Renal cortex interstitium (tissue), 11 donors: ENCODE results near the gene TNFRSF13B. TPM values are rescaled to one million over a fixed set of nuclear protein-coding genes. Genes with fewer than 3 reads are reported as not detected.
"Not testable (repeated sequence)": the region's sequence is repeated elsewhere in the genome, so short reads cannot be mapped to it uniquely, and the experiment has no call there.

Source experiments
- DNase-seq, 11 donors: peaks; one replicate each; pipeline ENCODE4 v3.0.0-alpha.2; 2013; ENCODE audit warnings: low read depth in 9 of 11, low spot score in 4 of 11; ENCODE audit errors: extremely low read depth in 1 of 11
- polyA plus RNA-seq, 3 donors: library from polyadenylated mRNA; unstranded; fragments of 120-200 nt; gene quantifications; one replicate each; pipeline ENCODE4 v1.2.1, GENCODE V29; 2013; ENCODE audit not compliant: insufficient read length in 3 of 3

TNFRSF13B gene
- polyA plus RNA-seq, 3 donors = not detected

DNA sequence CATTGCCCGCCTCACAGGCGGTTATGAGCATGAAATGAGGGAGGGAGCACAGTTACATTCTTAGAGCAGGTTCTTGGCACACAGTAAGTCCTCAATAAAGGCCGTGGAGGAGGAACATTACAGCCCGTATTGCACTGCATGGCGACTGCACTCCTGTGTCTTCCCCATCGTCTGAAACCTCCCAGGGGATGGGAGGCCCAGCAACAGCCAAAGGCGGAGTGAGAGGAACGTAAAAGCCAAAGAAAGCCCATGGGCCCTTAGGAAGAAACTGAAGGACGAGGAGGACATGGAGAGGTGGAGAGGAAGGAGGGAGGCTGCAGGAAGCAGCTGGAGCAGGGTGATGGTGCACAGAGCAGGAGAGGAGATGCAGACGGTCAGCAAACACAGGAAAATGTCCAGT, 1.1 kb upstream of the TNFRSF13B start:
- DNase-seq = not testable (repeated sequence)

DNA sequence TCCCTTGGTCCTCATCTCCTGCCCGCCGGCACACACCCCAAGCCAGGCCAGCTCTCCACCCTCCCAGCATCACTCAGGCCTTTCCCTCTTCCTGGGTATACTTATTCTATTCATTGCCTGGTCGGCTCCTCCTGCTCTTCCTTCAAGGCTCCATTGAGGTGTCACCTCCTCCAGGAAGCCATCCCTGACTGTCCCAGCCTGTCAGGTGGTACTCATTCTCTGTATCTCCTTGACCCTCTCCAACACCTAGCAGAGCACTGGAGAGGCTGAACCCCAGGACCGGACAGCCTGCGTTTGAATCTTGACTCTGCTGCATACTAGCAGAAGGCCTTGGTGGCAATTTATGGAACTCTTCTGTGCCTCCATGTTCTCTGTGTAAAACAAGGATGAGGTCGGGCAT, 428 bp upstream of the TNFRSF13B start:
- no peak for DNase-seq

DNA sequence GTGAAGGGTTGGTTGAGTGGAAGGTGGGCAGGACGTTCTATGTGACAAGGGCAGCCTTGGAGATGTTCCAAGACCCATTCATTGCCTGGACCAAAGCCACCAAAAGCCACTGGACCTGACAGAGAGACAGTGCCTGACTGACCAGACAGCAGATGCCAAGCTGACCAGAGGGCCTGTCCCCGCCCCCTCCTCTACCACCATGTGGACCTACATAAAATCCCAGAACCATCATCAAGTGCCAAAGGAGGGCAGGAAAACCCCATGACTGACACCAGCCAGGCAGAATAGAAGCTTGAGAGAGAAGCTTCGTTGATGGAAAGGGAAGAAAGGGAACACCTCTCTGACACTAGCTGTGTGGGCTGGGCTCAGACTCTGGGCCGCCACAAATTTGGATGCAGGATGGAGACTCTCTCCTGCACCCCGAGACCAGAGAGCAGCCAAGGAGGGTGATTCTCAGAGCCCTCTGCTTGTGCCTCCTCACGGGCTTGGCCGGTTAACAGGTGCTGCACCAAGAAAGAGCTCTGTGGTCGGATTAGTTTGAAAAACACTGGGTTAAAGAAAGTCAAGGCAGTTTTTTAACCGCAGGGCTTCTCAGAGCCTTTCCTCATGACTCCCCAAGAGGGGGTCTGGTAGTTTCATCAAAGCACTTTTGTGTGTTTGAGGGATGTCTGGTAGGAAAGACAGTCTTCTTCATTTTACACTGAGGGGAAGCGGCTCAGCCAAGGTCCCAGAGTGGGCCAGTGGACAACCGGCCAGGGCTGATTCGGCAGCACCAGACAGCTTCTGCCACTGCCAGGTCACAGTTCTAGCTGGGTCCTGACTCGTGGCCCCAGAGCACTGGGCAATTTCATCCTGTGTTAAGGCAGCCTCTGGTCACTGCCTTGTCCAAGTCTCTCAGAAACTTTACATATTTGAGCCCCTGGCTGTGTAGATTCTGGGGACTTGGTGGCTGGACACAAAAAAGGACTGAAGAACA, 1.7 kb downstream of the TNFRSF13B start:
- no peak for DNase-seq

DNA sequence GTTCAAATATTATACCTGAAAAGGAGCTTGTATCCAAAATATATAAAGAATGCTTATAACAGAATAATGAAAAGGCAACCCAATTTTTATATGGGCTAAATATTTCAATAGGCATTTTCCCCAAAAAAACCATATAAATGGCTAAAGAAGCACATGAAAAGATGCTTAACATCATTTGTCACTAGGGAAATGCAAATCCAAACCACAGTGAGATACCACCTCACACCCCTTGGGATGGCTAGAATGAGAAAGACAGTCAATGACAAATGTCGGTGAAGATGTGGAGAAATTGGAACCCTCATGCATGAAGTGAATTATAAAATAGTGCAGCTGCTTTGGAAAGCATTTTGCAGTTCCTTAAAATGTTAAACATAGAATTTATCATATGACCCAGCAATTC, 3.1 kb downstream of the TNFRSF13B start:
- DNase-seq = no peak

DNA sequence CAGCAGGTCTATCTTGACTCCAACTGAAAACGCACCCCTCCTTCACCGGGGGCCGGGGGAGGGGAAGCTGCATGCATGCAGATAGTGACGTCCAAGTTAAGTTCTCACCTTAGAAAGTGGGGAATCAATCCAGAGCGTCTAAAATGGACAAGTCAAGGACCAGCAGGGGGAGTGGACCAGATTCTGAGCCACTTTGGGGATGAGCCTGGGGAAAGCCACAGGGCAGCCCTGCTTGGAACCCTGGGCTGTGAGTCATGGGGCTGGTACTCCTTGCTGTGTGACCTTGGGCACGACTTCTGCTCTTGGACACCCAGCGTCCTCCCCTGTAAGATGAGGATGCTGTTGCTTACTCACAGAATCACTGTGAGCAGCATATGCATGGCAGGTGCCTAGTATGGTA, 9.1 kb downstream of the TNFRSF13B start:
- DNase-seq = no peak

DNA sequence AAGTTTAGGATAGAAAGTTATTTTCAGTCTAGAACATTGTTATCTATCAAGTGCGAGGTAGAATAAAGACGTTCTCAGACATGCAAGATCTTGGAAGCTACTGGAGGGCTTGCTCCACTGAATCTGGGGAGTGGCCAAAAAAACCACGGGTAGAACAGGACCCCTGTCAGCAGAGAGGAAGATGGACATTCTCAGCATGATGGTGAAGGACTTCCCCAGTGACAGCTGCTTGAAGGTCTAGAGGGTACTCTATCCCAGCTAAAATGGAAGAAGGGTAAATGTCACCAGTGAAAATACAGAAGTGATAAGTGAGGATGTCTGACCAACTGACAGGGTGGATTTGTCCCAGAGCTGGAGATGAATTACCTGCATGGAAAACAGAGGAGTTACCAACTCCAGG, 10.1 kb downstream of the TNFRSF13B start:
- no peak for DNase-seq

DNA sequence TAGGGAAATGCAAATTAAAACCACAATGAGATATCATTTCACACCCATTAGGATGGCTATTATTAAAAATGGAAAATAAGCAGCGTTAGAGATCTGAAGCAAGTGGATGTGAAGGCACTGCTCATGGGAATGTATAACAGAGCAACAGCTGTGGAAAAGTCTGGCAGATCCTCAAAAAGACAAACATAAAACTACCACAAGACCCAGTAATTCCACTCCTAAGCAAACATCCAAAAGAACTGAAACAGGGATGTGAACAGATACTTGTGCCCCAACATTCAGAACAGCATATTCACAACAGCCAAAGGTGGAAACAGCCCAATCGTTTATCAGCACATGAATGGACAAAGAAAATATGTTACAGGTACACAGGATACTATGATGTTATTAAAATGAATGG, 10.9 kb downstream of the TNFRSF13B start:
- DNase-seq = not testable (repeated sequence)

DNA sequence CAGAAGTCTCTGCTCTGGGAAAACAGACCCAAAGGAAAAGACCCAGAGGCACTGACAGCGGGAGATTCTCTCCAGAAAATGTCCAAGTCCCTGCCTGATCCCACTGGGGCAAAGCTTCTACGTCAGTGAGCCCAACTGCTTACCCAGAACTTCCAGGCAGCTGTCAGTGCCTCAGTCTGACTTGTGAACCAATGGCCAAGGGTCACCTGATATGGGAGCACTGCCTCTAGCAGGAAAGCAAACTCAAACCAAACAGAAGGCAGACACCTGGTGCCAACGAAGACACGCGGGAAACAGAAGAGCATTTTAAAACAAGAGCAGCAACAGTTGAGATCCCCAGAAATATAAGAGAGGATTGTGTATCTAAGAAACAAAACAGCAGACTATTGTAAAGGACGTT, 16.9 kb downstream of the TNFRSF13B start:
- not testable (repeated sequence) for DNase-seq

DNA sequence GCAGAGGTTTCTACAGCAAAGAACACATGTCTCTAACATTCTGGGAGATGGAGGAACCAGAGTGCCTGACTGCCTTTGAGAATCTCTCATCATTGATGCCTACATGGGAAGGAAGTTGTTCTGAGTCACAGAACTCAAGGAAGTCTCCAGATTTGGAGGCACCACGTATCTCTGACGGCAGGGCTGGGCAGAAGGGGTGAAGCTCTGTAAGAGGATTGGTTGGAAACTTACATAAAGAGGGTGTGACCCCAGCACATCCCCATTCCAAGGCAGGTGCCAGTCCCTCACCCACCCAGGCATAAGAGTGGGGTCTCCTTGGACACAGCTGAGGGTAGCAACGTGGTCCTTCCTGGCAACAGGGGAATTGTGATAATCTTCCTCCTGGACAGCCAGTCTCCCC, 17.4 kb downstream of the TNFRSF13B start:
- DNase-seq = no peak

DNA sequence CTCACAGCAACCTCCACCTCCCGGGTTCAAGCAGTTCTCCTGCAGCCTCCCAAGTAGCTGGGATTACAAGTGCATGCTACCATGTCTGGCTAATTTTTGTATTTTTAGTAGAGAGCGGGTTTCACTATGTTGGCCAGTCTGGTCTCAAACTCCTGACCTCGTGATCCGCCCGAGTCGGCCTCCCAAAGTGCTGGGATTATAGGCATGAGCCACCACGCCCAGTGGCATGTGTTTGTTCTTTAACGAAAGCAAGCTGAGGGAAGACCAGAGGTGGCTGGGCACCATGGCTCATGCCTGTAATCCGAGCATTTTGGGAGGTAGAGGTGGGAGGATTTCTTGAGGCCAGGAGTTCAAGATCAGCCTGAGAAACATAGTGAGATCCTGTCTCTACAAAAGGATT, 18.1 kb downstream of the TNFRSF13B start:
- DNase-seq = no peak

DNA sequence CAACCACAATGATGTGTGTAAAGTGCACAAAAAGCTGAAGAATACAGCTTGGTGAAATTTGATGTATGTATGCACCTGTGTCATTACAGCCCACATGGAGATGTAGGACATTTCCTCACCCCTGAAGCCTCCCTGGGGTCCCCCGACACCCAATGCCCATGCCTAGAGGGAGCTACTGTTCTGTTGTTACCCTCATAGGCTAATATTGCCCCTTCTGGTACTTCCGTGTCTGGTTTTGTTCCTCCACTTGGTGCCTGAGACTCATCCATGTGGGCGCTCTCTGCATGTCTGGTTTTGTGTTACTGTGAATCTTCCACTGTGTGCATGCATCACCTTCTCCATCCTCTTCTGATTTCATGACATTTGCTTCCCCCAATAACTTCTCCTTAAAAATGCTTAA, 18.6 kb downstream of the TNFRSF13B start:
- DNase-seq = no peak

DNA sequence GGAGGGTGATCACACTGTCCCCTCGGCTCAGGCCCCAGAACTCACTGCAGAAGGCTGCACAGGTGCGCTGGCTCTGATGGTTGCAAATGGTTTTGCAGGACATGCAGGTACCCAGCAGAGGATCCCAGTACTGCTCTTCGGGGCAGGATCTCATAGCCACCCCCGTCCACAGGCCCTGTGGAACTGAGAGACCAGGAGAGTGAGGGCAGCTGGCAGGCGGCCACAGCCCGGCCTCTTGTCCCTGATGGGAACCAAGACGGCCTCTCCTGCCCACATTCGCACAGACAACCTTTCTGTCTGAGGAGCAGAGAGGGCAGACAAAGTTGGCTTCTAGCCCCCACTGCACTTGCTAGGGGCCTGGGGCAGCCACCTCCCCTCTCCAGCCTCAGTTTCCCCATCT, 19.5 kb downstream of the TNFRSF13B start:
- DNase-seq = no peak

DNA sequence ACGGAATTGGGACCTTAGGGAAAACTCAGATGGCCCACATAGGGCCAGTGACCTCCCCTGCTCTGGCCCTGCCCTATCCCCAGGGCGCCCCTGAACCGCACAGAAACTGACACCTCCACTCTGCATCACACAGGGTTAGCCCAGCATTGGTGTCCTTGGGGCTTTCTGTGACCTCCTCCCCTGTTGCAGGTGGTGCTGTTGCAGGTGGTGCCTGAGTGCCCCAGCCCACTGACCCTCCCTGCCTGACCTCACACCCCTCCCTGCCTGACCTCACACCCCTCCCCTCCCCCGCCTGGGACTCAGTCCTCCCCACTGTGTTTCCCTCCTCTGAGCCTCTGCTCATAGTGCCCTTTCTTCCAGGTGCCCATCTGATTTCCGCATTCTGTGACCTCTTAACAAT, 21.4 kb downstream of the TNFRSF13B start:
- no peak for DNase-seq

DNA sequence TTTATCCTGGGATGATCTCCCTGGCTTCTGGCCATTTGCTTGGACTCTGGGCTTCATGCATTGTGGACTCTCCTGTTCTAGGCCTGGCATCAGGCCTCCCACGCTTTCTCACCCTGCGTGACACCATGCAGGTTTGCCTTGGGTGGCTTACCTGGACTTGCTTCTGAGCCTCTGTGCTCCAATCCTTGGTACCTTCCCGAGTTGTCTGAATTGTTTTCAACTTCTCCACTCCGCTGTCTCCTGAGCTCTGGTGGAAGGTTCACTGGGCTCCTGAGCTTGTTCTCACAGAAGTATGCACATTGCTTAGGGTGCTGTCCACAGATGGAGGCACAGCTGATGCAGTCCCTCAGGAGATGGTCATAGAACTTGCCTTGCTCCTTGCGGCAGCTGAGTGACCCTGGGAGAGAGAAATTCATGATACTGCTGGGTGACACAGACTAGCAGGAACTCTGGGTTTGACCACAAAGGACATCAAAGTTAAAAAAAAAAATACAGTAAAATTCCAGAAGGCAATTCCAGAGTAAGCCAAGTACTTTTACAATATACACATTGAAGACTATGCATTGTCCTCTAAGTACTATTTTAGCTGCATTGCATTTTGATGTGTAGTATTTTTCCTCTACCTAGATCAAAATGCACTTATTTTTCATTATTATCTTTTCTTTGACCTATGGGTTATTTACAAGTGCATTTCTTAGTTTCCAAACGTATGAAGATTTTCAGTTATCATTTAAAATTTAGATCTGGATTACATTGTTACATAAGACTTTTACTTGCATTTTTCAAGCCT, 23.1 kb downstream of the TNFRSF13B start:
- DNase-seq = no peak

DNA sequence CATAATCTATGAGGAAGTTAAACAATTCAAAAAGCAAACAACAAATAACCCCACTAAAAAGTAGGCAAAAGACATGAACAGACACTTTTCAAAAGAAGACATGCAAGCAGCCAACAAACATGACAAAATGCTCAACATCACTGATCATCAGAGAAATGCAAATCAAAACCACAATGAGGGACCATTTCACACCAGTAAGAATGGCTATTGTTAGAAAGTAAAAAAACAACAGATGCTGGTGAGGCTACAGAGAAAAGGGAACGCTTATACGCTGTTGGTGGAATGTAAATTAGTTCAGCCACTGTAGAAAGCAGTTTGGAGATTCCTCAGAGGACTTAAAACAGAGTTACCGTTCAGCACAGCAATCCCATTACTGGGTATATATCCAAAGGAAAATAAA, 24.4 kb downstream of the TNFRSF13B start:
- DNase-seq = no peak

DNA sequence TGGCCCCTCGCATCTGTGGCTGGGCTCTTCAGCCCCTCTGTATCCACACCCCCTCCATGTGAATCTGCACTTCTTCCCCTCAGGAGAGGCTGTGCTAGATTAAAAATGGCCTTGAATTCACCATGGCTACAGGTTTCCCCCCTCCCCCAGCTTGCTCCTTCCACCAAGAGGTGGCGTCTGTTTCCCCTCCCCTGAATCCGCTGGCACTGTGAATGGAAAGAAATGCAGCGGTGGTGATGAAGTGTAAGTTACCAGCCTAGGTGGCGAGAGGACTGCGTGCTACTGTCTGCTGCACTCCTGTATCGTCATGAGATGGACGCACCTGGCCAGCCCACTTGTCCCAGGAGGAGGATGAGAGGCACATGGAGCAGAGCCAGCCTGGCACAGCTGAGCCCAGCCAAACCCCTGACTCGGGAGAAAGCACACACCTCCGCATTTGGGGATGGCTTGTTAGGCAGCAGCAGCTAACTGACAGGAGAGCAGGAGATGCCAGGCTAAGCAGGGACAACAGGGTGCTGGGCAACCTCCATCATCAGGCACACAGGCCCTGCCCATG, 26.2 kb downstream of the TNFRSF13B start:
- no peak for DNase-seq

DNA sequence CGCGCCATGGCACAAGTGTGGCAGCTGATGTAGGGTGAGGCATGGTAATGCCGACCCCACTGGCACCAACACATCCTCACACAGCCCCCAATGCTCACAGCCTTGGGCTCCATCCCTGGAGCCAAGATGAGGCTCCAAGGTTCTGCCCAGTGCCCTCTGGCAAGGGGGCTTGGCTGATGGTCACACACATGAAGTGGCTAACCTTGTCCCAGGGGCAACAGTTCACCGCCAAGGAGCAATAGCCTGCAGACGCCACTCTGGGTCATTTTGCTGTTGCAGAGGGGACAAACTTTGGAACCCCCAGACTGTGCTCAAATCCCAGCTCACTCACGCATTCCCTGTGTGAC, 26.8 kb downstream of the TNFRSF13B start:
- DNase-seq = no peak

DNA sequence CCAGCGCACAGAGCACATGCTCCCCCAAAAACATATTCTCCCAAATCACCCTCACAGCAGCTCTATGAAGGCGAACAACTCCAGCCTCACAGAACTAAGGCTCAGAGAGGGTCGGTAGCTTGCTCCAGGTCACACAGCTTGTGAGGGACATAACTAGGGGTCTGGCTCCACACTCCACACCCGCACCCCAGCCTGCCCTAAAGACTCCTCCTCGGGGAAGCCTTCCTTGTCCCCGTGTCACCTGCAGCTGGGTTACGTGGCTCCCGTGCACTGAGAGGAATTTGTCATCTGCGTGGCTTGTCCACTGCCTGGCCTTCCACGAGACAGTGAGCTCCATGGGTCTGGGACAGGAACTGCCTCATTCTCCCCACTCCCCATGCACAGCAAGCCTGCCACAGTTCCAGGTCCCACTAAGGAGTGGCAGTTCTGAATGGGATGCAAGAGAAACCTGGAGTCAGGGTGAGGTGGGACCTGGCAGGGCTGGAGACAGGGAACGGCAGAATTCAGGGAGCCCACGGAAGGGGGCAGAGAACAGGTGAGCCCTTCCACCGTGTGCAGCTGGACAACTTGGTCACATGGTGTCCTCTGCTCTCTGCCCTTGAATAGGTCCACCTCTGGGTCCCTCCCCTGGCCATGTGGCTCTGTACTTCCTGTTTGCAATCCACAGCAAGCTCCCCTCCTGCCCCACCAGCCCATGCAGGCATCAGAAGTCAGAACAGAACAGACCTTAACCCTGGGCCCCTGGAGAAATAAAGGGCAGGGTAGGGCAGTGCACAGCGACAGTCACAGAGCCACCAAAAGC, 27.4 kb downstream of the TNFRSF13B start:
- no peak for DNase-seq
